T follicular helper cell (primary cell): ENCODE measurements around the gene CHD2.
"Not testable (repeated sequence)": the region's sequence is repeated elsewhere in the genome, so short reads cannot be mapped to it uniquely, and the experiment has no call there.

Source experiments
- DNase-seq: peaks from one replicate; pipeline ENCODE4 v3.0.0-alpha.2; 2020; ENCODE audit warnings: low read depth

CHD2 gene

GRCh38 chr15:93049914-93050578, 149.9 kb downstream of the CHD2 start:
- no peak for DNase-seq

DNA sequence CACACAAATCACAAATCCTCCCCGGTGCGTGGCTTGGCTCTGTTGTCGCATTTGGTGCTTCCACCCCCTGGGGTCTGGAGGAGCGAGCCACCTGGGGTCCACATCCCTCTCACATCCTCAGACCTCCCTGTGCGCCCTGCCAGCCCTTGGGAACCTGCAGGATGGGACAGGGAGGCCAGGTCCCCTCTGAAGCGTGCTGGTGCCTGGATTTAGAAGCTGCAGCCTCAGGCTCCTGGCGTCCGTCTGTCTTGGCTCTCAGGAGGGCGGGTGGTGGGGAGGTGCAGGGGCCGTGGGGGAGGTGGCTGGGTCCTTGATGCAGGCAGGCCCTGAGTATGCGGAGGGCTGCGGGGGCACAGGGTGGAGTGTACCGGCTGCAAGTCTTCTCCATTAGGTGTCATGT, 150.5 kb downstream of the CHD2 start:
- no peak for DNase-seq

DNA sequence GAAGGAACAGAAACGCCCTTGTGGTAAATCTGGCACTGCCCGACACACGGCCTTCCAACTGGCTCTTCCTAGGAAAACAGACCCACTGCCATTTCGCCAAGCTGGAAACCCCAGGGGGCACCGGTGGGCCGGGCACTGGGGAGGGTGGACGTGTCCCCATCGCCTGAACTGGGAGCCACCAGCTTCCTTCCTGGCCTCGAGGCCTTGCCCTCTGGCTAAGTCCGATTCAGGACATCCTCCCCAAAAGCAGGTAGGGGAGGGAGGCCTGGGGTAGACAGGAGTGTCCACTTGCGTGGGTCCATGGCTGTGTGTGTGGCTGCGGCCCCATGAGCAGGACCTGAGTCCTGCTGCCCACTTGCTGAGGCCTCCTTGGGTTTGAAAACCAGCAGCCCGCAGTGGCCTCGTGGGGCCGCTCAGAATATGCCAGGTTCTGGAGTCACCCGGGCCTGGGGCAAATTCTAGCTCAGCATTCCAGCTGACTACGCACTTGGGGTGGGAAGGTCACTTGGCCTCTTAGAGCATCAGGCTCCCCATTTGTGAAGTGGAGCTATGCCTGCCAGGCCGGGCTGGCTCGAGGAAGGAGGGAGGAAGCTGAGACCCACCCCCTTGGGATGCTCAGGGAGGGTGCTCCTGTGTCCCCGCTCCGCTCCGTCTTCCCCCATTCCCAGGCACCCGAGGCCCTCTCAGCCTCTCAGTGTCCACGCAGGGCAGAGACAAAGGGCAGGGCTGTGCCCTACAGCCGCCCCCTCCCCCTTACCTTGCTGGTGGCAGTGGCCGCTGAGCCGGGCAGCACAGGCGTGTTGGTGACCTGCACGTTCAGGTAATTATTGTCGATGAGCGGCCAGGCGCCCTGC, 151.3 kb downstream of the CHD2 start:
- DNase-seq: no peak

DNA sequence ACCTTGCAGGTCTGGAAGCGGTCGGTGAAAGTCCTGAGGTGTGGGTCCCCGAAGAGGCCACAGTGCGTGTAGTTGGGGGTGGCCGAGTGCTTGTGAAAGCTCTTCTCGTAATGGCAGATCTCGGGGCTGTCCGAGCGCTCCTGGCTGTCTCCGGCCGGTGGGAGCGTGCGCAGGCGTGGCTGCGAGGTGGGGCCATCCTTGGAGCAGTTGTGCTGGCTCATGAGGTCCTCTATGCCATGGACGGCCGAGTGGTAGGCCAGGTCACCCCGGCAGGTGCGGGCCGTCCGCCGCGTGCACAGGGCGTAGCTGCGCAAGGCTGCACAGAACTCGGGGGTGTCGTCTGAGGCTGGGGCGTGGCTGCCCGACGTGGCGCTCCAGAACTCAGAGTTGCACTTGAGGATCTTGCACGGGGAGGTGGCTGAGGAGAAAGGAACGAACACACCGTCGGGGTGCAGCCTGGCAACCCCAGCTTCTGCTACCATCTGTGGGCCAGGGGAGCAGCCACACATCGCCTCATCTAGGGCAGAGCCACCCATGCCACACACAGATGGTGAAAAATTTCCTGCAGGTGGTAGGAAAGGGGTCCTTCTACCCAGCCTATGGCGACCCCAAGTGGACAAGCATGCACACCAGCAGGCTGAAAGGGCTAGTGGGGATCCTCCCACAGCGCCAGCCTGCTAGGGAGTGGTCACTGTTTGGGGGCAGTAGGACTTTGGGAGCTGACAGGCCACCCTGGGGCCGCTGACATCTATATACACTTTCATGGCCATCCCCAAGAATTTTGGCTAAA, 152.2 kb downstream of the CHD2 start:
- DNase-seq: no peak

GRCh38 chr15:93055211-93055610, 155.1 kb downstream of the CHD2 start:
- DNase-seq: no peak

GRCh38 chr15:93056836-93057235, 156.7 kb downstream of the CHD2 start:
- DNase-seq: no peak

DNA sequence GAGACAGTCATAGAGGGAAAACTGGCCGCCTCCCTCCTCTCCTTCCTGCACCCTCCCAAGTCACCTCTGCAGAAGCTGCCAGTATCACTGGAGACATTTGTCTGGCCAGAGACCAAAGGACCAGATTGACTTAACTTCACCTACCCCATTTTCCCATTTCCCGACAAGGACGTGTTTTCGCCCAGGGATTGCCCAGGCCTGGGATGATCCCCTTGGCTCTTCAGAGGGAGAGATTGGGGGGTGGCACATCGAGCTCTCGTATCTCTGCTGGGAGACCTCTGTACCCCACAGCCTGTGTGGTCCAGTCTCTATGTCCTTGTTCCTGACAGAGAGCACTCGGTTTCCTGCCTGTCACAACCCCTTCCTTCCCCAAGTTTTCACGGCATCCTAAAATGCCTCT, 157.5 kb downstream of the CHD2 start:
- no peak for DNase-seq

DNA sequence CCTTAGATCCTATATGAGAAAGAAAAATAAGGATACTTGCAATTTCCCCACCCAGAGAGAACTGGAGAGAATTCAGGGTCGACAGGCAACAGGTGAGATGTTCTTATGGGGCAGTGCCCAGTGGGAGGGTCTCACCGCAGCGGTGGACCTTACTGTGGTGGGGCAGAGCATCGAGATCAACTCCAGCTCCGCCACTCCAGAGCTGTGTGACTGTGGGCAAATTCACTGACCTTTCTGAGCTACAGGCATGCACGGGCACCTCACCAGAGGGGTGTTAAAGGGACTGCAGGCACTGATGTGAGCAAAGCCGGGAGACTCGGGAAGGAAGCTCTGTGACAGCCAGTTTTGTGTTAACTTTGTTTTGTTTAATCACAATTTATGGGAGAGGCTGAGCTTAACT, 158.0 kb downstream of the CHD2 start:
- no peak for DNase-seq

- no peak for DNase-seq
Measured at GRCh38 chr15:93058904-93059427, 158.8 kb downstream of the CHD2 start.

GRCh38 chr15:93059442-93059841, 159.3 kb downstream of the CHD2 start:
- DNase-seq: no peak

DNA sequence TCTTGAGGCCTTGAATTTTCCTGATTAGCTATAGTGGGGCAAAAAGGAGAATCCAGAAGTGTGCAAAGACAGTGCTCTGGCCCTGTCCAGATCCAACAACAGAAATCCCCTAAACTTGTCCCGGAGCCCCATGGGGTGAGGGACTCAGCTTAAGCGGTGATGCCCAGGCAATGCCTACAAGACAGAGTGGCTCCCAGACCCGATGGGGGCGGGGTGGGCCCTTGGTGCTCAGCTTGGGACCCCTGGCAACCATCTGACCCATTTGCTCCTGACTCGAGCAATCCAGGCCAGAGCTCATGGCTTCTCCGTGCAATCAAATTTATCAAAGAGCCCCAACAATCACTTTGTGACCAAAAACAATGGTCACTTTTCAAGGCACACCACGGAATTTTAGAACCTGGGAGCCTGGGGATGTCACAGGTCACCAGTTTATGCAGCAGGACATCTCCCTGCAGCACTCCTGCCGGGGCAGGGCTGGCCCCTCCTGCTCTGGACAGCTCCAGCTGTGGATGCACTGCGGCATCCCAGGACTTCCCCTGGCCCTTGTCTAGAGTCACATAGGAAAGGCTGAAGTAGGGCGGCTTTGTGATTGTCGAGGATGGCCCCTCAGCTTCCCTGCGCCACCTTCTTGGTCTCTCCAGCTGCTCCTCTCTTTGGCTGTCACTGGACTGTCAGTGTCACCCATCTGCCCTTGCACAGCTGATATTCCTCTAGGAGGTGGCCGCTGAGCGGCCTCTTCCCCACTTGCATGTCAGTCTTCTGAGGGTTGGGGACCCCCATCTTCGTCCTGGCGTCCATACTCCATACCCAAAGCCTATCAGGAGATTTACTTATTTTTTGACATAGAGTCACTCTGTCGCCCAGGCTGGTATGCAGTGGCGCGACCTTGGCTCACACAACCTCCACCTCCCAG, 160.5 kb downstream of the CHD2 start:
- DNase-seq: no peak

- not testable (repeated sequence) for DNase-seq
Measured at GRCh38 chr15:93062628-93063261, 162.6 kb downstream of the CHD2 start.

GRCh38 chr15:93063262-93063671, 163.1 kb downstream of the CHD2 start:
- DNase-seq: no peak

GRCh38 chr15:93063796-93064690, 163.9 kb downstream of the CHD2 start:
- no peak for DNase-seq

DNA sequence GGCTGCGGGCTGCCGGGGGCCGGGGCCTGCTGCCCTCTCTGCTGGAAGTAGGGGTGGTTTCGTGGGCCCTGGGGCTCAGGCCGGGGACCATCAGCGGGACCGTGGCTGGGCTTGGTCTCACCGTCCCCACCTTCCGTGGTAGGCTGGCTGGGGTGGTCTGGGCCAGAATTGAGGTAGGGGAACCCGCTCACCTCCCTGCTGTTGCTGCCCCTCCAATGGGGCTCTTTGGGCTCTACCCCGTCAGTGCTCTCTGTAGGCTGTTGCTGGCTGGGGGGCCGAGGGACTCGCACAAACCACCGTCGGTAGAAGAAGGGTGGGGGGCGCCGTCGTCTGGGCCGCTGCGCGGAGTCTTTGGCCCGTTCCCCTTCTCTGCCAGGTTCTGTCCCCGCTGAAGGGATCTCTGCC, 165.5 kb downstream of the CHD2 start:
- no peak for DNase-seq

GRCh38 chr15:93066224-93066681, 166.1 kb downstream of the CHD2 start:
- DNase-seq: no peak

- no peak for DNase-seq
Measured at GRCh38 chr15:93066834-93067648, 166.9 kb downstream of the CHD2 start.

DNA sequence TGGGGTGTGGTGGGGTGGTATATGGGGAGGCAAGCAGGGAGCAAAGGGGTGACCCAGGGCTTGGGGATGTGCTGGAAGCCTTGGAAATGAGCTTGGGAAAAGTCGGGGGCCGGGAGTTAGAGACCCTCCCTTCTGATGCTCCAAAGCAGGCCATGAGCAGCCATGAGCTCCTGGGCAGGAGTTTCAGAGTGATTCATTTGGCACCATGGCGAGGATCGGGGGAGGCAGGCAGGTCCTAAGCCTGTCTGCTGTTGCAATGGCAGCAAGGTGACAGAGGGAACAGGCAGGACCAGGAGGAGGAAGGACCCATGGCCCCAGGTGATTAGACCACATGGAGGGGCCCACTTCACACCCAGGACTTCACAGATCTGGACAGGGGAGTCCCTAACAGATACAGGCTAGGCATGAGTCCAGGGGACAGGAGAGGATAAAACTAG, 167.5 kb downstream of the CHD2 start:
- no peak for DNase-seq
